ENCODE measurements around the gene ZDHHC22. TPM values are rescaled to one million over a fixed set of nuclear protein-coding genes. Genes with fewer than 3 reads are reported as not detected.

Gene ZDHHC22
- total and polyA plus RNA-seq, 4 experiments from 2014 or later, result not detected

DNA sequence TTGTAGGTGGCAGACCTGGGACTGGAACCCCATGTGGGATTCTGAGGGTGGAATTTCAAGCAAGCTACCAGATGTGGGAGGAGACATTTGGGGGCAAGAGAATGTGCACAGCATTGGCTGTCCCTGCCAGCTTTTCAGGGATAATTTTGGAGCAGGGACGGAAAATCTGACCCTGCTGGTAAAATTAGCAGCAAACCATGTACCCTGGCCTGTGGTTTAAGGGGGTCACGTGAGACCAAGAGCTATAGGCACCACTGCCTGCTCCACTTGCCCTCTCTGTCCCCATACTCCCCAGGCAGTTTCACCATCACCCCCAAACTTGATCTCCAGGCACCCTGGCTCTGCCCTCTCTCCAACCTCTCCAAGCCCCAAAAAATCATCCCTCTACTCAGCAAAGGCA is 13.5 kb upstream of the ZDHHC22 start:
- intact Hi-C loops (cut with micrococcal nuclease), result no loop called here
- no peaks in the 10 kb centered on the region for H3K36me3 ChIP-seq (ENCODE audit: insufficient read depth, low read length)
- ChIA-PET POLR2A (ENCODE audit: partially characterized antibody) (interaction anchor here (0.6 kb wide), 1 partner anchor 16 kb away, joined by 3 read pairs; no protein-coding TSS in a partner anchor), CTCF (ENCODE audit: partially characterized antibody) (interaction anchor here (0.9 to 1.3 kb wide), 2 partner anchors 159 to 161 kb away, joined by 3 read pairs; no protein-coding TSS in a partner anchor)
- H3K27me3 Mint-ChIP-seq, result peaks cover 14 to 54% of the 10 kb centered on the region in 2 donors
- H3K27me3 ChIP-seq (ENCODE audit: insufficient read depth, low read length), result no peaks in the 10 kb centered on the region
- H3K4me1 Mint-ChIP-seq, result peaks cover 0 to 2% (median 0%) of the 10 kb centered on the region in 4 donors
- H3K36me3 Mint-ChIP-seq, result no peaks in the 10 kb centered on the region
- no peak overlapping the region for H3K27ac ChIP-seq (ENCODE audit: low read depth, low read length)
- H3K4me3 Mint-ChIP-seq, result no peak overlapping the region
- no peak overlapping the region for H3K27ac Mint-ChIP-seq
- no peaks in the 10 kb centered on the region for H3K9me3 ChIP-seq (ENCODE audit: control insufficient read depth in 1 of 2, low read length in 2 of 2)
- peaks cover 0 to 3% (median 0%) of the 10 kb centered on the region in 8 donors for H3K9me3 Mint-ChIP-seq
- H3K4me1 ChIP-seq (ENCODE audit: insufficient read depth, low read length), result no peaks in the 10 kb centered on the region
- H3K4me3 ChIP-seq (ENCODE audit: low read length in 2 of 2), result no peak overlapping the region
- DNase-seq, result no peak

- Mint-ChIP-seq H3K27me3 (peaks cover 15 to 57% of the 10 kb centered on the region in 2 donors), H3K36me3 (no peaks in the 10 kb centered on the region), H3K4me1 (peaks cover 0 to 2% (median 0%) of the 10 kb centered on the region in 4 donors), H3K27ac (peak overlapping the region in 1 of 7 donors; percentile 6), H3K9me3 (peaks cover 0 to 3% (median 0%) of the 10 kb centered on the region in 8 donors), H3K4me3 (no peak overlapping the region)
- Histone ChIP-seq H3K27me3 (ENCODE audit: insufficient read depth, low read length) (no peaks in the 10 kb centered on the region), H3K27ac (ENCODE audit: low read depth, low read length) (no peak overlapping the region), H3K9me3 (ENCODE audit: control insufficient read depth in 1 of 2, low read length in 2 of 2) (no peaks in the 10 kb centered on the region), H3K4me1 (ENCODE audit: insufficient read depth, low read length) (no peaks in the 10 kb centered on the region), H3K4me3 (ENCODE audit: low read length in 2 of 2) (no peak overlapping the region), H3K36me3 (ENCODE audit: insufficient read depth, low read length) (no peaks in the 10 kb centered on the region)
- ChIA-PET POLR2A (ENCODE audit: partially characterized antibody) (no interaction called here), CTCF (ENCODE audit: partially characterized antibody) (interaction anchor here (0.9 kb wide), 1 partner anchor 162 kb away, joined by 3 read pairs; no protein-coding TSS in a partner anchor)
- DNase-seq, result no peak
- intact Hi-C loops (cut with micrococcal nuclease), result no loop called here
Observed at GRCh38 chr14:77154421-77154820, 12.8 kb upstream of the ZDHHC22 start.

GRCh38 chr14:77153802-77154201 is 12.2 kb upstream of the ZDHHC22 start:
- Histone ChIP-seq H3K27me3 (ENCODE audit: insufficient read depth, low read length) (no peaks in the 10 kb centered on the region), H3K4me1 (ENCODE audit: insufficient read depth, low read length) (no peaks in the 10 kb centered on the region), H3K4me3 (ENCODE audit: low read length in 2 of 2) (no peak overlapping the region), H3K9me3 (ENCODE audit: control insufficient read depth in 1 of 2, low read length in 2 of 2) (no peaks in the 10 kb centered on the region), H3K36me3 (ENCODE audit: insufficient read depth, low read length) (no peaks in the 10 kb centered on the region), H3K27ac (ENCODE audit: low read depth, low read length) (no peak overlapping the region)
- CTCF ChIA-PET (ENCODE audit: partially characterized antibody), result interaction anchor here (1.4 to 5.6 kb wide), 3 partner anchors 8 to 278 kb away, joined by 3 to 70 read pairs (median 3); no protein-coding TSS in a partner anchor
- DNase-seq, result no peak
- POLR2A ChIA-PET (ENCODE audit: partially characterized antibody), result no interaction called here
- Mint-ChIP-seq H3K4me1 (peaks cover 0 to 2% (median 0%) of the 10 kb centered on the region in 4 donors), H3K36me3 (no peaks in the 10 kb centered on the region), H3K27ac (no peak overlapping the region), H3K27me3 (peaks cover 15 to 54% of the 10 kb centered on the region in 2 donors), H3K9me3 (peaks cover 0 to 3% (median 0%) of the 10 kb centered on the region in 8 donors), H3K4me3 (no peak overlapping the region)
- intact Hi-C loops (cut with micrococcal nuclease), result loop anchor here (2.0 kb wide), 1 partner anchor 397 kb away; no protein-coding TSS in a partner anchor

DNA sequence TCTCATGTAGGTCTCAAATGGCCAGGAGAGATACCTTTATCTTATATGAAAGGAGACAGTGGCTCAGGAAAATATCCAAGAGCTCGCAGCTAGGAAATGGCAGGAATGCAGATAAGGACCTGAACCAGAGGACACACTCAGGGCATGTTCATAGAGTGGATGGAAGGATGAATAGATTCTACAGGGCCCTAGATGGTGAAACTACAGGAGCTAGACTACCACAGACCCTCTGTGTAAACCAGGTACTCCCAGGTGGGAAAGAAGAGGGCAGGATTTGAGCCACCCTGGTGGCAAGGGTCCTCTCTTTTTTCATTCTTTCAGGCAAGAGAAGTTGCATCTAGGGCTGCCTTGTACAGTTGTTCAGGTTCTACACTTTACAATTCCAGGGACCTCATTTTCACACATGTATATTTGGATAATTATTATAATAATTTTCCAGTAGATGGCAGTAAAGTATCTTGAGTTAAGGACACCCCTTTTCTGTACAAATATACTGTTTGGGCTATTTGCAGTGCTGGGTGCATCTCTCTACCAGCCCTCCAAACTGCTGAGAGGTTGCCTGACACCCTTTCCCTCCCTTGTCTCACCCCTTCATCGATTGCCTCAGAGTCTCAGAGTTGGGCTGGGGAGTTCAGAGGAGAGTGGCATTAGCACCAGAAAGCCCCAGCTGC is 10.5 kb upstream of the ZDHHC22 start:
- Histone ChIP-seq H3K27ac (ENCODE audit: low read depth, low read length) (no peak overlapping the region), H3K4me1 (ENCODE audit: insufficient read depth, low read length) (no peaks in the 10 kb centered on the region), H3K9me3 (ENCODE audit: control insufficient read depth in 1 of 2, low read length in 2 of 2) (no peaks in the 10 kb centered on the region), H3K4me3 (ENCODE audit: low read length in 2 of 2) (no peak overlapping the region), H3K27me3 (ENCODE audit: insufficient read depth, low read length) (no peaks in the 10 kb centered on the region), H3K36me3 (ENCODE audit: insufficient read depth, low read length) (no peaks in the 10 kb centered on the region)
- Mint-ChIP-seq H3K4me3 (no peak overlapping the region), H3K36me3 (no peaks in the 10 kb centered on the region), H3K4me1 (no peaks in the 10 kb centered on the region), H3K9me3 (peaks cover 0 to 3% (median 0%) of the 10 kb centered on the region in 8 donors), H3K27me3 (peaks cover 13 to 48% of the 10 kb centered on the region in 2 donors), H3K27ac (no peak overlapping the region)
- intact Hi-C loops (cut with micrococcal nuclease), result loop anchor here (1.0 to 2.0 kb wide), 2 partner anchors 164 to 399 kb away; no protein-coding TSS in a partner anchor
- POLR2A ChIA-PET (ENCODE audit: partially characterized antibody), result no interaction called here
- peak in 4 of 5 donors; percentile 11 to 29 (median 16) for DNase-seq
- CTCF ChIA-PET (ENCODE audit: partially characterized antibody), result interaction anchor here (1.0 to 5.6 kb wide), 6 partner anchors 9 to 172 kb away, joined by 3 to 70 read pairs (median 4); no protein-coding TSS in a partner anchor

GRCh38 chr14:77151245-77151644 is 9.7 kb upstream of the ZDHHC22 start:
- POLR2A ChIA-PET (ENCODE audit: partially characterized antibody), result no interaction called here
- Mint-ChIP-seq H3K27ac (no peak overlapping the region), H3K4me1 (no peaks in the 10 kb centered on the region), H3K27me3 (peaks cover 17 to 52% of the 10 kb centered on the region in 2 donors), H3K9me3 (peaks cover 0 to 3% (median 0%) of the 10 kb centered on the region in 8 donors), H3K4me3 (no peak overlapping the region), H3K36me3 (no peaks in the 10 kb centered on the region)
- H3K4me1 ChIP-seq (ENCODE audit: insufficient read depth, low read length), result no peaks in the 10 kb centered on the region
- H3K36me3 ChIP-seq (ENCODE audit: insufficient read depth, low read length), result no peaks in the 10 kb centered on the region
- no peak overlapping the region for H3K4me3 ChIP-seq (ENCODE audit: low read length in 2 of 2)
- intact Hi-C loops (cut with micrococcal nuclease), result no loop called here
- no peak overlapping the region for H3K27ac ChIP-seq (ENCODE audit: low read depth, low read length)
- no peaks in the 10 kb centered on the region for H3K9me3 ChIP-seq (ENCODE audit: control insufficient read depth in 1 of 2, low read length in 2 of 2)
- CTCF ChIA-PET (ENCODE audit: partially characterized antibody), result interaction anchor here (1.0 to 5.6 kb wide), 7 partner anchors 8 to 173 kb away, joined by 3 to 70 read pairs (median 4); no protein-coding TSS in a partner anchor
- no peak for DNase-seq
- no peaks in the 10 kb centered on the region for H3K27me3 ChIP-seq (ENCODE audit: insufficient read depth, low read length)

DNA sequence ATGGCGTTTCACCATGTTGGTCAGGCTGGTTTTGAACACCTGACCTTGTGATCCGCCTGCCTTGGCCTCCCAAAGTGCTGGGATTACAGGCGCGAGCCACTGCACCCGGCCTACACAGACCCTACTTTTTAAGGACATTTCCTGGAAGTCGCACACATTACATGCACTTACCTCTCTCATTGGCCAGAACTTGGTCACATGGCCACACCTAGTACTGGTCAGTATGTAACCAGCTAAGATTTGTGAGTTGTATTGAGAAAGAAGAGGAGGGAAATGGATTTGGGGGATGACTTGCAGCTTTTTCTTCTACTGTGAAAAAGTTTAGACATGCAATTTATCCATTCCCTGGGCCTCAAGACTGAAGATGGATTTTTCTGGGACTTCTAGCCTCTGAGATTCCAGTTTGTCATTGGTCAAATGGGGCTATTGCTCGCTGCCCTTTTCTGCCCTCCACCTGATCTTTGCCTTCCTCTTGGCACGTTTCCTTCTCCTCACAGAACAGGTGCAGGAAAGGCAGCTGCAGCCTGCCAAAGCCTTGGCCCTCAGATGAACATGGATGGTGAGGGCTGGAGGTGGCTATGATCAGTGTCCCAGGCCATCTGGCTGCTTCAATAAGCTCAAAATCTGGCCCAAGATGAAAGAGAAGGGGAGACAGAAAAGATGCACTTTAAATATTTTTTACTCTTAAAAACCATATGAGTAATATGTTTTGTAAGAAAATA is 7.1 kb upstream of the ZDHHC22 start:
- POLR2A ChIA-PET (ENCODE audit: partially characterized antibody), result no interaction called here
- intact Hi-C loops (cut with micrococcal nuclease), result no loop called here
- Mint-ChIP-seq H3K27ac (peak overlapping the region in 1 of 7 donors; percentile 45), H3K36me3 (no peaks in the 10 kb centered on the region), H3K9me3 (peaks cover 0 to under 1% (median 0%) of the 10 kb centered on the region in 8 donors), H3K4me1 (no peaks in the 10 kb centered on the region), H3K4me3 (no peak overlapping the region), H3K27me3 (peaks cover 25 to 52% of the 10 kb centered on the region in 2 donors)
- Histone ChIP-seq H3K4me3 (ENCODE audit: low read length in 2 of 2) (no peak overlapping the region), H3K27ac (ENCODE audit: low read depth, low read length) (no peak overlapping the region), H3K4me1 (ENCODE audit: insufficient read depth, low read length) (no peaks in the 10 kb centered on the region), H3K36me3 (ENCODE audit: insufficient read depth, low read length) (no peaks in the 10 kb centered on the region), H3K9me3 (ENCODE audit: control insufficient read depth in 1 of 2, low read length in 2 of 2) (no peaks in the 10 kb centered on the region), H3K27me3 (ENCODE audit: insufficient read depth, low read length) (peaks cover 17% of the 10 kb centered on the region)
- CTCF ChIA-PET (ENCODE audit: partially characterized antibody), result interaction anchor here (0.6 to 5.6 kb wide), 5 partner anchors 23 to 555 kb away, joined by 3 to 70 read pairs (median 3); no protein-coding TSS in a partner anchor
- no peak for DNase-seq
